GM23338 (cell line): ENCODE measurements around the gene OTUB2. TPM values are rescaled to one million over a fixed set of nuclear protein-coding genes. Genes with fewer than 3 reads are reported as not detected.
A peak's percentile ranks its signal among the peaks of the same experiment; 100 is the strongest.

ENCODE experiments used
- ATAC-seq: fragments of 200-7000 bp; cut with Tn5 transposase; 3 replicates; pipeline ENCODE4 v1.9.1; 2020
- DNase-seq: peaks from one replicate; pipeline ENCODE4 v3.0.0-alpha.2; 2015; ENCODE audit warnings: low spot score
- H2AFZ ChIP-seq: fragments of 200-600 bp; sonication (generic); 2 replicates; pipeline ENCODE4 v1.8.0; 2016; ENCODE audit warnings: antibody characterized with exemption, mild to moderate bottlenecking, moderate library complexity
- H3F3A ChIP-seq: fragments of 200-600 bp; sonication (generic); replicated peaks from 2 replicates; pipeline ENCODE4 v1.8.0; 2017; ENCODE audit warnings: antibody characterized with exemption, mixed run types, low read depth
- H3K27ac ChIP-seq: fragments of 200-600 bp; sonication (generic); 2 replicates; pipeline ENCODE4 v1.6.1; 2016; ENCODE audit warnings: low read depth
- H3K27me3 ChIP-seq: fragments of 200-600 bp; sonication (generic); 2 replicates; pipeline ENCODE4 v1.8.0; 2016; ENCODE audit warnings: mild to moderate bottlenecking, mixed run types, moderate library complexity; ENCODE audit not compliant: insufficient read depth
- H3K36me3 ChIP-seq: fragments of 200-600 bp; sonication (generic); 2 replicates; pipeline ENCODE4 v1.8.0; 2016; ENCODE audit warnings: mild to moderate bottlenecking; ENCODE audit not compliant: insufficient read depth
- H3K4me1 ChIP-seq: fragments of 200-600 bp; sonication (generic); 2 replicates; pipeline ENCODE4 v1.8.0; 2016; ENCODE audit warnings: mild to moderate bottlenecking, moderate library complexity; ENCODE audit not compliant: insufficient read depth
- H3K4me2 ChIP-seq: fragments of 200-600 bp; sonication (generic); 2 replicates; pipeline ENCODE4 v1.7.1; 2017; ENCODE audit warnings: mixed run types
- H3K4me3 ChIP-seq: fragments of 200-600 bp; sonication (generic); 2 replicates; pipeline ENCODE4 v1.6.1; 2016; ENCODE audit warnings: mixed run types
- H3K79me2 ChIP-seq: fragments of 200-600 bp; sonication (generic); replicated peaks from 2 replicates; pipeline ENCODE4 v1.8.0; 2017; ENCODE audit warnings: mild to moderate bottlenecking; ENCODE audit not compliant: insufficient read depth
- H3K9me2 ChIP-seq: fragments of 200-600 bp; sonication (generic); 2 replicates; pipeline ENCODE4 v1.8.0; 2017; ENCODE audit not compliant: insufficient read depth
- H4K20me1 ChIP-seq: fragments of 200-600 bp; sonication (generic); replicated peaks from 2 replicates; pipeline ENCODE4 v1.8.0; 2017; ENCODE audit warnings: mild to moderate bottlenecking; ENCODE audit not compliant: insufficient read depth
- H3K27ac Mint-ChIP-seq: 2 replicates; pipeline ENCODE4 v1.8.0; 2020; ENCODE audit warnings: inconsistent platforms, mild to moderate bottlenecking, moderate library complexity, mixed read lengths
- H3K27me3 Mint-ChIP-seq: 3 replicates; pipeline ENCODE4 v1.8.0; 2022; ENCODE audit warnings: low read depth, mild to moderate bottlenecking, moderate library complexity, mixed read lengths, inconsistent platforms; ENCODE audit not compliant: insufficient read depth, poor library complexity
- H3K36me3 Mint-ChIP-seq: 3 replicates; pipeline ENCODE4 v1.8.0; 2021; ENCODE audit warnings: low read depth, mild to moderate bottlenecking, inconsistent platforms, moderate library complexity, mixed read lengths
- H3K4me1 Mint-ChIP-seq: 3 replicates; pipeline ENCODE4 v1.8.0; 2020; ENCODE audit warnings: mild to moderate bottlenecking, inconsistent platforms, mixed read lengths
- H3K4me3 Mint-ChIP-seq: 3 replicates; pipeline ENCODE4 v1.8.0; 2021; ENCODE audit warnings: moderate library complexity, mild to moderate bottlenecking, inconsistent platforms, mixed read lengths
- H3K9me3 Mint-ChIP-seq: 3 replicates; pipeline ENCODE4 v1.8.0; 2020; ENCODE audit warnings: moderate library complexity, mild to moderate bottlenecking, inconsistent platforms, mixed read lengths
- CREB1 ChIP-seq: fragments of 250-450 bp; sonication (Bioruptor Pico); IDR thresholded peaks from 2 replicates; pipeline ENCODE4 v1.5.0; 2020; ENCODE audit warnings: low read depth, mild to moderate bottlenecking, moderate library complexity
- CTCF ChIP-seq, 2 experiments: fragments of 200-600 bp in 1 of 2; sonication (generic) in 1 of 2; conservative IDR thresholded peaks; 2 replicates each; pipeline versions ENCODE4 v1.5.1 to v1.6.1; 2016 to 2017; ENCODE audit warnings: antibody characterized with exemption in 2 of 2, low read depth in 2 of 2, mild to moderate bottlenecking in 2 of 2, moderate library complexity in 1 of 2
- ETS1 ChIP-seq: IDR thresholded peaks from 2 replicates; pipeline ENCODE4 v1.6.1; 2016; ENCODE audit warnings: antibody characterized with exemption
- EZH2 ChIP-seq: fragments of 200-600 bp; sonication (generic); IDR thresholded peaks from one replicate; pipeline ENCODE4 v1.8.0; 2017; ENCODE audit warnings: antibody characterized with exemption, mild to moderate bottlenecking, low read depth; ENCODE audit not compliant: unreplicated experiment
- EZH2phosphoT487 ChIP-seq: fragments of 200-600 bp; sonication (generic); IDR thresholded peaks from one replicate; pipeline ENCODE4 v1.8.1; 2018; ENCODE audit warnings: antibody characterized with exemption; ENCODE audit not compliant: unreplicated experiment
- JUNB ChIP-seq: IDR thresholded peaks from one replicate; pipeline ENCODE4 v1.6.1; 2016; ENCODE audit warnings: antibody characterized with exemption; ENCODE audit not compliant: unreplicated experiment
- NANOG ChIP-seq: IDR thresholded peaks from 2 replicates; pipeline ENCODE4 v1.6.1; 2016; ENCODE audit warnings: antibody characterized with exemption, borderline replicate concordance
- POLR2AphosphoS5 ChIP-seq: IDR thresholded peaks from 2 replicates; pipeline ENCODE4 v1.6.1; 2016; ENCODE audit warnings: antibody characterized with exemption, low read depth
- REST ChIP-seq: IDR thresholded peaks from one replicate; pipeline ENCODE4 v1.6.1; 2018; ENCODE audit warnings: antibody characterized with exemption; ENCODE audit not compliant: unreplicated experiment
- STAT1 ChIP-seq: IDR thresholded peaks from one replicate; pipeline ENCODE4 v1.6.1; 2016; ENCODE audit warnings: antibody characterized with exemption; ENCODE audit not compliant: unreplicated experiment
- ZNF114 ChIP-seq: fragments of 250-450 bp; sonication (Bioruptor Pico); IDR thresholded peaks from 2 replicates; pipeline ENCODE4 v1.5.0; 2020; ENCODE audit warnings: mild to moderate bottlenecking, moderate library complexity
- ZNF331 ChIP-seq: fragments of 250-450 bp; sonication (Bioruptor Pico); IDR thresholded peaks from 2 replicates; pipeline ENCODE4 v1.5.0; 2020; ENCODE audit warnings: low read depth, mild to moderate bottlenecking, moderate library complexity
- ZNF462 ChIP-seq: fragments of 250-450 bp; sonication (Bioruptor Pico); IDR thresholded peaks from 2 replicates; pipeline ENCODE4 v1.5.0; 2020; ENCODE audit warnings: mild to moderate bottlenecking, moderate library complexity
- polyA plus RNA-seq: library from polyadenylated mRNA; unstranded; fragments of >200 nt; fragmentation: Nextera tagmentation; extraction: Ambion mirVana; gene quantifications from 2 replicates; pipeline ENCODE4 v1.2.1, GENCODE V29; 2016
- total RNA-seq: library from RNA; depleted of rRNA; stranded (reverse); fragments of >200 nt; shearing (Covaris generic); gene quantifications from 2 replicates; pipeline ENCODE4 v1.2.3, GENCODE V29; 2014

OTUB2 gene
- total and polyA plus RNA-seq, 2 experiments from 2014 or later, result 2.1 to 4.1 TPM

DNA sequence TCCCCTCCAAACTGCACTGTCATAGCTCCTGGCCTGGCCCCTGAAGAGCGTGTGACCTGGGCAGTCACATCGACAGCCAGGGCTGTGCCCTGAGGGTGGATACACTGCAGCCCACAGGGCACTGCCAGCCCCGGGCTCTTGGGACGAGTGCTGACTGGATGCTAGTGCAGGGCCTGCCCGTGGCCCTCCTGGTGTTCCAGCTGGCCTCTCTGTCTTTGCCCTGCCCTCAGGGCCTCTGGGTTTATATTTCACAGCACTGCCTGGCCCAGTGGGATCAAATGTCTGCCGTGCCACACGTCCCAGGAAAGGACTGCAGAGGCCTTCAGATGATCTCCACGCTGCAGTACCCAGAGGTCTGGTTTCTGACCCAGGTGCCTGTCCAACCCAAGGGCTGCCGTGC lies 39.2 kb upstream of the OTUB2 start (continued):
- TF ChIP-seq ZNF462, result no peak
- no peak for TF ChIP-seq CREB1 (CRISPR knock-in tag)
- no peak for TF ChIP-seq STAT1
- no peak for TF ChIP-seq EZH2

GRCh38 chr14:93987376-93987775 lies 38.8 kb upstream of the OTUB2 start:
- H3K27me3 Mint-ChIP-seq, result peaks cover 12% of the 10 kb centered on the region
- H3K4me3 ChIP-seq, result no peak overlapping the region
- no peak overlapping the region for H3K27ac Mint-ChIP-seq
- no peaks in the 10 kb centered on the region; the same call in 2 of the 3 replicates for H3K36me3 Mint-ChIP-seq
- peaks cover 14% of the 10 kb centered on the region for H3K4me1 Mint-ChIP-seq
- H2AFZ ChIP-seq, result peak overlapping the region; percentile 83
- H3K79me2 ChIP-seq, result no peaks in the 10 kb centered on the region
- no peaks in the 10 kb centered on the region for H3F3A ChIP-seq
- H3K36me3 ChIP-seq, result no peaks in the 10 kb centered on the region
- no peaks in the 10 kb centered on the region for H3K9me2 ChIP-seq
- ATAC-seq, result peak; percentile 57
- H3K27ac ChIP-seq, result no peak overlapping the region
- H3K4me1 ChIP-seq, result no peaks in the 10 kb centered on the region
- no peak overlapping the region for H3K4me3 Mint-ChIP-seq
- H4K20me1 ChIP-seq, result no peaks in the 10 kb centered on the region
- no peaks in the 10 kb centered on the region for H3K27me3 ChIP-seq
- H3K4me2 ChIP-seq, result peak overlapping the region; percentile 14; the same call in 1 of the 2 replicates
- DNase-seq, result peak; percentile 24
- H3K9me3 Mint-ChIP-seq, result no peaks in the 10 kb centered on the region
- TF ChIP-seq EZH2phosphoT487 (no peak), ETS1 (no peak), ZNF114 (CRISPR knock-in tag) (no peak), NANOG (no peak), STAT1 (no peak), CTCF (conservative IDR thresholded peaks at IDR 0.05; ENCODE audit: low read depth in 2 of 2) (no peak), ZNF331 (CRISPR knock-in tag) (no peak), EZH2 (no peak), POLR2AphosphoS5 (no peak), REST (no peak), CREB1 (CRISPR knock-in tag) (no peak), JUNB (no peak)
